ENCODE data around the gene POLR3B.
"Not testable (repeated sequence)": the region's sequence is repeated elsewhere in the genome, so short reads cannot be mapped to it uniquely, and the experiment has no call there.

Gene POLR3B

DNA sequence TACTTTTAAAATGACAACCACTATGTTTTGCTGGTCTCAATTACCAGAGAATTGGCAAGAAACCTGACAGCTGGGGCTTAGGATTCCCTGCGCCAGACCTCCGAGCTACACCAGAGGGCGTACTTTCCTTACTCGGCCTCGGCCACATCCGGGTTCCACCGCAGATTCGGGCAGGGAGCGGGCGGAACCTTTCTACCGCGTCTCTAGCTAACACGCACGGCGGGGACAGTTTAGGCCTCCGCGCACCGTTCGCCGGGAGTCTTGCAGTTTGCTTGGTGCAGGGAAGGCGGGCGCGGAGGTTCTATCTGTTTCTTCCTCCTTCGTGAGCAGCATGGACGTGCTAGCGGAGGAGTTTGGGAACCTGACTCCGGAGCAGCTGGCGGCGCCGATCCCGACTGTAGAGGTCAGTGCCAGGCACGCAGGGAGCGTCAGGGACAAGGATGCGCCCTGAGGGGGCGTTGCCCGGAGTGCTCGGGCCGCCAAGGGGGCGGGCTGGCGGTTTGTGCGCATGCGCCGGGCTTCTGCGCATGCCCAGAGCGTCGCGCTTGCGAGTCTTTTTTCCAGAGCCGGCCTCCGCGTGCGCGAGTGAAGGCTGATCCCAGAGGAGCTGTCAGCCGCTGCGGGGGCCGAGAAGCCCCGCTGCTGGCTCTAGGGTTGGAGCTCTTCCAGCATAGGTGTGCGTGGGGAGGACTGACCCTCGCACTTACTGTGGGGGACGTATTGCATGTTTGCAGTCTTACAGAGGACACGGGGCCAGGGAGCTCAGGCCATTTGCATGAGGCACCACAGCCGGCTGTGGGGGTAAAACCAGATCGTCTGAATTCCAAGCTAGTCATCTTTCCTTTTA is at the start of gene POLR3B:
POLR3B (plus strand) TSS at position 200 of the 847 bp plus-strand sequence; CDS start at position 332, 132 bp downstream.
- DNase-seq: peak; percentile 99

GRCh38 chr12:106308121-106308520 is 49.4 kb upstream of the POLR3B start:
- DNase-seq: no peak

DNA sequence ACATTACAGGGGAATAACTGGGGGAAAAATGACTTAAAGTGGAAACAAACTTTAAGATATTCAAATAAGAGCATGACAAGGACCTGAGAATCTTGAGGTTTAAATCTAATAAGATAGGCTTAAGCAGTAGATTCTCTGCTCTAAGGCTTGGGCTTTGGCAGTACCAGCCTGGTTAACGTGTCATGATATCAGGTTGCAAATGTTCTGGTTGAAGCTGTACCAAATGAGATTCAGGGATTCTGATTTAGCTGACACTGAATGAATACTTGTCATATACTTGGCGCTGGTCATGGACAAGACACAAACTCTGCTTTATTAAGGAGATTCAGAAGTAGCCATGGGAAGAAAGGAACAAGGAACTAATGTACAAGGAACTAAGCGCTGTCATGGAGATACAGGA is 48.9 kb upstream of the POLR3B start:
- no peak for DNase-seq

- peak; percentile 32 for DNase-seq
These were observed 47.7 kb upstream of the POLR3B start for GRCh38 chr12:106309671-106310505.

GRCh38 chr12:106310687-106311086 is 46.9 kb upstream of the POLR3B start:
- no peak for DNase-seq

- no peak for DNase-seq
These were observed 46.4 kb upstream of the POLR3B start for GRCh38 chr12:106311139-106311538.

- not testable (repeated sequence) for DNase-seq
These were observed 44.1 kb upstream of the POLR3B start for GRCh38 chr12:106313413-106313812.

- no peak for DNase-seq
These were observed 42.0 kb upstream of the POLR3B start for GRCh38 chr12:106315523-106315922.

DNA sequence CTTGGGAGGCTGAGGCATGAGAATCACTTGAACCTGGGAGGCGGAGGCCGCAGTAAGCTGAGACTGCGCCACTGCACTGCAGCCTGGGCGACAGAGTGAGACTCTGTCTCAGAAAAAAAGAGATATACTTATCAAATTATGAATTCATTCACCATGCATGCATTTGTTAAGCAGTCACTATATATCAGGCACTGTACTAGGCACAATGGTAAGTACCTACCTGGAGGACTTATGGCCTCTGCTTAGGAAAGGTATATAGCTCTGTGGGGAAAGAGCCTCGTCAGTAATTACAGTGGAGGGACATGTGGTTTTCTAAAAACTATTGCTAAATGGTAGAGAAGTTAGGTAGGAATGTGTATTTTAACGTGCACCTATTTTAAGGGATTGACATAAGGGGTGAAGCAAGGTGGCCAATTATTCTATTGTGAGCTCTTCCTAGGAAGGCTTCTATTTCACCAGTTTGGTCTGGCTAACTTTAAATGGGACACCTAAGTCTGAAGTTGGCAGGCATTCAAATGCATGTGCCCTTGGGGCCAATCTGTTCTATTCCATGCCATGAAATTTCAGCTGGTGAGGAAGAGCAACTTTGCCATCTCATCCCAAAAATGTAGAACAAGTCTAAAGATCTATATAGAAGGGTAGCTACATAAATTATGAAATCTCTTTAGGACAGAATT is 40.0 kb upstream of the POLR3B start:
- DNase-seq: no peak

DNA sequence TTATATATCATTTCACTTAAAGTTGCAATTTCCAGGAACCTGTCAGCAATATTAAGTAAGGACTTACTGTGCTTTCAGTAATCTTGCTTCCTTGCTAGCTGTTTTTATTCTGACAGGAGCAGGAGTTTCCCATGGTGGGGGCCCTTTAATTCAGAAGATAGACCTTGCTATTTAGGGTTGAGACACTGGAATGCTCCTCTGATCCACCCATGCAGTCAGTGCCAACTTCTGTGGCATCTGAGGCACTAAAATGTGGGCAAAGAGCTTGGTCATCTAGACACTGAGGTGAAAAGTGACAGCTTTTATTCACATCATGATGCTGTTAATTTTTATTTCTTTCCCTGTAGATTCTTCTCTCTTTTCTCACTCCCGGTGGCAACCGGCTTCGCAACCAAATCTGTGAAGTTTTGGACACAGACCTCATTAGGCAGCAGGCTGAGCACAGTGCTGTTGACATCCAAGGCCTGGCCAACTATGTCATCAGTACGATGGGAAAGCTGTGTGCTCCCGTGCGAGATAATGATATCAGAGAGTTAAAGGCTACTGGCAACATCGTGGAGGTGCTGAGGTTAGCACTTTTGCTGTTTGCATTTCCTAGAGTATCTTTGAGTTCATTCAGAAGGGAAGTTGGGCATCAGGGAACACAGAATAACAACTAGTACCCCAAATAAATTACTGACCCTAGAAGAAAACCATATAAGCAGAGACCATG is 36.3 kb upstream of the POLR3B start:
- DNase-seq: no peak

DNA sequence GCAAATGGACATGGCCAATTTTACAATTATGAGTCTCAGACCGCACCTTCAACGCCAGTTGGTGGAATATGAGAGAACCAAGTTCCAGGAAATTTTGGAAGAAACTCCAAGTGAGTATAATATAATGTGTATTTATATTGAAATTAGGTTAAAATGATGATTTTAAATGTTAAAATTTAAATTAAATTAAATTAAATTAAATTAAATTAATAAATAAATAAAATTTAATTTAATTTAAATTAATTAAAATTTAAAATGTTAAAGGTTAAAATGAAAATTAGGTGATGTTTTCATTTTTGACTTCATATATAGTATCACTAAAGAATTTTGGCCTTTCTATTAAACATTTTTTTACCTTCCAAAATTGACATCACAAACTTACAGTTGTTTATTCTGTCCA is 34.0 kb upstream of the POLR3B start:
- no peak for DNase-seq

GRCh38 chr12:106327309-106327869 is 30.2 kb upstream of the POLR3B start:
- DNase-seq: no peak

GRCh38 chr12:106328735-106329134 is 28.8 kb upstream of the POLR3B start:
- DNase-seq: no peak

DNA sequence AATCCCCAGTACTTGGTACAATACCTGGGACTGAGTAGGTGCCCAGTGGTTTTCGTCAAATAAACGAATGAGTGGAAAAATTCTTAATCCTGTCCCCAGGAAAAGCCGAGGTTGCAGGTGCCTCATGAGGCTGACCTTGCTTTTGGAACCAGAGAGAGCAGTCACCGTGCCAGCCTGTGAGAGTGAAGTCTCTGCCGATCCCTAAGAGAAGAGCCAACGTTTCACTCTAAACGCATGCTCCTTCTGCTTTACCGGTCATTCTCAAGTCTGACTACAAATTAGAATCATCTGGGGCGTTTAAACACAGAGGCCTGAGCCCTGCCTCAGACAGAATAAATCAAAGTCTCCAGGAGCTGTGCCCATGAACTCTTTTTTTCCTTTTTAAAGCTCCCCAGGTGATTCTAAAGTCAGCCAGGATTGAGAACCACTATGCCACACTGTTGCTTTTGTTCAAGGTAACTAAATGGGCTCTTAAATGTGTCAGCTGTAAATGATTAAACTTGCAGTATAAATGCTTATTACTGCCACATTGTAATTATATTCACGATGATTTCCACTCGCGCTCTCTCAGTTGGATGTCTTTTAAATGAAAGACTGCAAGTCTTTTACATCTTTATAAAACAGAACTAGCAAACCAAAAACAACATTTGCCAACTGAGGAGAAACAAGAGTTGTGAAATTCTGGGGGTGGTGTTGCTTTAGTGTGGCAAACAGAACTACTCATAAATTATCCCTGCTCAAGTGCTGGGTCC is 28.1 kb upstream of the POLR3B start:
- DNase-seq: no peak

DNA sequence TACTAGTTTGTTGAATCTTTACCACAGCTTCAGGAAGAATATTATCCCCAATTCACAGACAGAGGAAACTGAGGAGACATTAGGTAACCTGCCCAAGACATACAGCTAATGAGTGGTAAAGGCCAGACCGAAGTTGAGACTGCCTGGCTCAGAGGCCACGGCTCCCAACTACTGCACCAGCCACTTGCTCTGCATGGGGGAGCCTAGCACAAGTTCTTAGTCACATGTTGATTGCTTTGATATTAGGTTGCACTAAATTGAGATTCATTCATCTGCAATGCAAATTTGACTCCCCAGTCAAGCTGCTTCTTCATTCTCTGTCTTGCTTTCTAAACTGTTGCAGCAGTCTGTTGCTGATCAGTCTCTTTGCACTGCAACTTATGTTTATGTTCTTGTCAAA is 25.9 kb upstream of the POLR3B start:
- no peak for DNase-seq

GRCh38 chr12:106332536-106332935 is 25.0 kb upstream of the POLR3B start:
- DNase-seq: no peak

DNA sequence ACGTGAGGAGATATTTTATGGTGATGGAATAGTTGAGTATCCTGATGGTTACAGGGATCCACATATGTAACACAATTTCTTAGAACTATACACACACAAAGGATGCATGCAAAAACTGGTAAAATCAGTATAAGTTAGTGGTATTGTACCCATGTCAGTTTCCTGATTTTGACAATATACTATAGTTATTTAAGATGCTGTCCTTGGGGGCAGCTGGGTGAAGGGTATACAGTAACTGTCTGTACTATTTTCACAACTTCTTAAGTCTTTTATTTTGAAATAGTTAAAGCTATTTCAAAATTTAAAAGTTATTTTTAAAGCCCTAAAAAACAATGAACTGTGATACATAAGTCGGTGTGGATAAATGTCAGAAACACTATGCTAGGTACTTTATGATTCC is 24.5 kb upstream of the POLR3B start:
- DNase-seq: no peak

- DNase-seq: no peak
These were observed 23.8 kb upstream of the POLR3B start for GRCh38 chr12:106333756-106334155.

DNA sequence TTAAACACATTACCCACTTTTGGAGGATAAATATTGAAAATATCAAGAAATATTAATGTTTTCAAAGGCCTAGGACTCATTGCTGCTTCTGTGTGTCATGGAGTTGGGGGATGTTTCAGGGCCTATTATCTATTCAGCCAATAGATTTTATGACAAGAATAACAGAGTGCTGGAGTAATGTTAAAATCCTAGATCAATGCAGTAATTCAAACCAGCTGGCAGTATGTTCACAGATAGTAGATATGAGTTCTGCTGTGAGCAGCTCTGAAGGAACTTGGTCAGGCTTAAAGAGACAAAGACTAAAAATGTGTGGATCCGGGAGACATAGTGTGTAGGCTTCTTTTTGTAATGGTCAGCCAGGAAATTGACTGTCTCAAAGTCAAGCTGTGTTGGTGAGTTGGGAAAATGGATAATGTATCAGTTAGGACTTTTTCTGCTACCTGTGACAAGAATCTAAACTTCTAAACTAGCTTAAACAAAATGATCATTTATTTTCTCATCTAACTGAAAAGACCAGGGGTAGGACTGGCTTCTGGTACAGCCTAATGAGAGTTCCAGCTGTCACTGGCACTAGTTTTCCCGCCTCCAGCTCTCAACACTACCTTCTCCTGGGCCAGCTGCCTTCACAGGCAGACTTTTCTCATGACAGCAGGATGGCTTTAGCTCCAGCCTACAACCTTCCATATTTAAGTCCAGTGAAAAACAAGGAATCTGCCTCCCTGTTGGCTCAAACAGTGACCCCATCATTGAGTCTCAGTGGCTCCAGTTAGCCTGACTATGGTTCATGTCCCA is 16.3 kb upstream of the POLR3B start:
- peak; percentile 50 for DNase-seq

DNA sequence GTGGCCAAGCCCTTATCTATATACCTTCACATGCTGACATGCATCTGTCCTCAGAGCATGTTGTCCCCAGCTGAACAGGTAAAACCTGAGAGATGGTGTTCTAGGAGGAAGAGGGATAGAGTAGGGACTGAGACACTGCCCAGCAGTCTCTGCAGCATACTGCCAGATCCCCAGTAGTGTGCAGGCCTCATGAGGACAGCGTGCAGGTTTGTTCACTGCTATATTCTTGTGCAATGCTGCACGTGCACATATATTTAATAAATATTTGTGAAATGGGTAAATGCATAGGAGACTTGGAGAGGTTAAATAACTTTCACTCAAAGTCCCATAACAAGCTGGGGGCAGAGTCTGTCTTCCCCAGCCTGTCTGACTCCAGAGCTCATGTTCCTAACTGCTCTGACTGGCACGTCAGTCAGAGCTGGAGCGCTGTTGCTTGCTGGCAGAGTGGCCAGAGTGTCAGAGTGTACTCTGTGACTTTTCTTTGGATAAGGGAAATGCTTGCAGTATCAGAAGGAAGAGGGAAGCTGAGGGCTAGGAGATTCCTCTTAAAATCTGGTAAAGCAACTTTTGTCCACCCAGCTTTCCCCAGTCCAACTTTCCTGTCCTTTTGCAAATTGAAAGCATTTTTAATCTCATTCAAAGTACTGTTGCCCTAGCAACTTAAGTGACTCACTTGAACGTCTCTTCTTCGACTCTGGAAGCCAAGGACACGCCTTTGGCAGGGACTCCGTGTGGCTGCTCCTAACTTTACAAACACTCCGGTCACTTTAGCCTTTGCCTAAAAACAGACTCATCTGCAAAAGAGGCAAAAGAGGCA is 14.9 kb upstream of the POLR3B start:
- DNase-seq: no peak
